ENCODE results near the gene REEP6.

DNA sequence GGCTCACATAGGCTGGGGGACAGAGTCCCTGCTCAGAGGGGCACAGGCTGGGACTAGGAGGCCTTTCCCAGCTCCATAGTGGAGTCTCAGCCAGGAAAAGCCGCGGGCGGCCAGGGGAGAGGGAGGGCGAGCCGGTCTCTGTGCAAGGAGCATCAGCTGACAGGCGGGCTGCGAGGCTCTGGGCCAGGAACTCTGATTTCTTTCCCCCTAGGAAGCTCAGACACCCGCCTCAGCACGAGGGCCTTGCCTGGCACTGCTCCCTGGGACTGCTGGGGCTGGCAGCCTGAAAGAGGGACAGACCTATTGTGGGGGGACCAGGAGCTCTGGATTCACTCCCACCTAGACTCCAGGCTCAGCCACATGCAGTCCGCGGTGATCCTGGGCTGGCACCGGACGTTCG is 30.7 kb downstream of the REEP6 start:
- TF ChIP-seq, protein P1, sequence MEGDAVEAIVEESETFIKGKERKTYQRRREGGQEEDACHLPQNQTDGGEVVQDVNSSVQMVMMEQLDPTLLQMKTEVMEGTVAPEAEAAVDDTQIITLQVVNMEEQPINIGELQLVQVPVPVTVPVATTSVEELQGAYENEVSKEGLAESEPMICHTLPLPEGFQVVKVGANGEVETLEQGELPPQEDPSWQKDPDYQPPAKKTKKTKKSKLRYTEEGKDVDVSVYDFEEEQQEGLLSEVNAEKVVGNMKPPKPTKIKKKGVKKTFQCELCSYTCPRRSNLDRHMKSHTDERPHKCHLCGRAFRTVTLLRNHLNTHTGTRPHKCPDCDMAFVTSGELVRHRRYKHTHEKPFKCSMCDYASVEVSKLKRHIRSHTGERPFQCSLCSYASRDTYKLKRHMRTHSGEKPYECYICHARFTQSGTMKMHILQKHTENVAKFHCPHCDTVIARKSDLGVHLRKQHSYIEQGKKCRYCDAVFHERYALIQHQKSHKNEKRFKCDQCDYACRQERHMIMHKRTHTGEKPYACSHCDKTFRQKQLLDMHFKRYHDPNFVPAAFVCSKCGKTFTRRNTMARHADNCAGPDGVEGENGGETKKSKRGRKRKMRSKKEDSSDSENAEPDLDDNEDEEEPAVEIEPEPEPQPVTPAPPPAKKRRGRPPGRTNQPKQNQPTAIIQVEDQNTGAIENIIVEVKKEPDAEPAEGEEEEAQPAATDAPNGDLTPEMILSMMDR (IDR thresholded peaks at IDR 0.05; ENCODE audit: low read length): no peak
- TF ChIP-seq EZH2 (optimal IDR thresholded peaks at IDR 0.05; ENCODE audit: low read depth, low read length): no peak
- no peak for TF ChIP-seq EZH2phosphoT487 (IDR thresholded peaks at IDR 0.05; ENCODE audit: low read length)

All from MM.1S (cell line).